ENCODE measurements around the gene SUOX.

GRCh38 chr12:56029166-56029519 is 32.1 kb downstream of the SUOX start:
- no peak for TF ChIP-seq CTCF (IDR thresholded peaks at IDR 0.05)
- TF ChIP-seq POLR2A (IDR thresholded peaks at IDR 0.05): no peak
- TF ChIP-seq POLR2AphosphoS5 (IDR thresholded peaks at IDR 0.05; ENCODE audit: insufficient read depth in 1 of 2, low read depth in 1 of 2): no peak

Data from vagina (tissue), 2 donors.